H9 (cell line): ENCODE results near the gene TIMP1. TPM values are rescaled to one million over a fixed set of nuclear protein-coding genes. Genes with fewer than 3 reads are reported as not detected.

Experiments
- DNase-seq: peaks from one replicate; pipeline ENCODE4 v3.0.0-alpha.2; 2017
- H2AFZ ChIP-seq: one replicate; pipeline ENCODE4 v1.6.1; 2013; ENCODE audit warnings: mild to moderate bottlenecking, low read length, control low read depth, moderate library complexity
- H2AK5ac ChIP-seq: 2 replicates; pipeline ENCODE4 v1.6.1; 2013; ENCODE audit warnings: low read length, control low read depth, mixed read lengths; ENCODE audit not compliant: insufficient read length
- H2BK120ac ChIP-seq: one replicate; pipeline ENCODE4 v1.6.1; 2013; ENCODE audit warnings: low read depth, mild to moderate bottlenecking, low read length, control low read depth, inconsistent platforms; ENCODE audit not compliant: poor library complexity, severe bottlenecking
- H2BK12ac ChIP-seq: 2 replicates; pipeline ENCODE4 v1.6.1; 2013; ENCODE audit warnings: low read length, control low read depth, mixed read lengths, low read depth; ENCODE audit not compliant: insufficient read length
- H2BK15ac ChIP-seq: 2 replicates; pipeline ENCODE4 v1.6.1; 2013; ENCODE audit warnings: low read depth, low read length, control low read depth
- H2BK20ac ChIP-seq: one replicate; pipeline ENCODE4 v1.6.1; 2013; ENCODE audit warnings: low read depth, mild to moderate bottlenecking, low read length, control low read depth, inconsistent platforms; ENCODE audit not compliant: poor library complexity, severe bottlenecking
- H2BK5ac ChIP-seq: 2 replicates; pipeline ENCODE4 v1.6.1; 2013; ENCODE audit warnings: low read length, control low read depth, mixed read lengths; ENCODE audit not compliant: insufficient read length
- H3K14ac ChIP-seq: 2 replicates; pipeline ENCODE4 v1.6.1; 2013; ENCODE audit warnings: low read length, control low read depth; ENCODE audit not compliant: insufficient read depth
- H3K18ac ChIP-seq: 2 replicates; pipeline ENCODE4 v1.6.1; 2013; ENCODE audit warnings: low read depth, mild to moderate bottlenecking, mixed read lengths, low read length, control low read depth; ENCODE audit not compliant: insufficient read length
- H3K23ac ChIP-seq: 2 replicates; pipeline ENCODE4 v1.6.1; 2013; ENCODE audit warnings: low read length, control low read depth, mixed read lengths, low read depth; ENCODE audit not compliant: insufficient read length
- H3K23me2 ChIP-seq: 2 replicates; pipeline ENCODE4 v1.6.1; 2013; ENCODE audit warnings: low read depth, mild to moderate bottlenecking, mixed read lengths, low read length, control low read depth; ENCODE audit not compliant: insufficient read length, poor library complexity, severe bottlenecking
- H3K27ac ChIP-seq: 2 replicates; pipeline ENCODE4 v1.5.1; 2013; ENCODE audit warnings: low read length, control low read depth, mixed read lengths, low read depth; ENCODE audit not compliant: insufficient read length
- H3K27me3 ChIP-seq: 2 replicates; pipeline ENCODE4 v1.6.1; 2013; ENCODE audit warnings: low read length, control low read depth, inconsistent platforms; ENCODE audit not compliant: insufficient read depth
- H3K4ac ChIP-seq: 2 replicates; pipeline ENCODE4 v1.6.1; 2013; ENCODE audit warnings: low read depth, mild to moderate bottlenecking, control low read depth, inconsistent platforms, low read length, moderate library complexity
- H3K4me1 ChIP-seq: 2 replicates; pipeline ENCODE4 v1.6.1; 2013; ENCODE audit warnings: low read length, control low read depth, inconsistent platforms; ENCODE audit not compliant: insufficient read depth
- H3K4me2 ChIP-seq: 2 replicates; pipeline ENCODE4 v1.6.1; 2013; ENCODE audit warnings: low read length, control low read depth, mixed read lengths; ENCODE audit not compliant: insufficient read length, insufficient read depth
- H3K56ac ChIP-seq: 2 replicates; pipeline ENCODE4 v1.6.1; 2013; ENCODE audit warnings: low read depth, mild to moderate bottlenecking, mixed read lengths, low read length, control low read depth; ENCODE audit not compliant: insufficient read length
- H3K79me1 ChIP-seq: 2 replicates; pipeline ENCODE4 v1.6.1; 2013; ENCODE audit warnings: low read depth, mild to moderate bottlenecking, moderate library complexity, low read length, control low read depth, inconsistent platforms; ENCODE audit not compliant: insufficient read depth, poor library complexity, severe bottlenecking
- H3K79me2 ChIP-seq: 2 replicates; pipeline ENCODE4 v1.6.1; 2013; ENCODE audit warnings: low read length, control low read depth, inconsistent platforms; ENCODE audit not compliant: insufficient read depth
- H3K9ac ChIP-seq: 2 replicates; pipeline ENCODE4 v1.6.1; 2013; ENCODE audit warnings: low read length, control low read depth, mixed read lengths; ENCODE audit not compliant: insufficient read length; ENCODE audit errors: extremely low read depth
- H3K9me3 ChIP-seq: one replicate; pipeline ENCODE4 v1.6.1; 2013; ENCODE audit warnings: low read depth, low read length, inconsistent platforms; ENCODE audit not compliant: control insufficient read depth
- H3T11ph ChIP-seq: one replicate; pipeline ENCODE4 v1.6.1; 2013; ENCODE audit warnings: mild to moderate bottlenecking, low read length, control low read depth, inconsistent platforms
- H4K20me1 ChIP-seq: one replicate; pipeline ENCODE4 v1.6.1; 2013; ENCODE audit not compliant: control insufficient read depth, insufficient read length, insufficient read depth
- H4K5ac ChIP-seq: 2 replicates; pipeline ENCODE4 v1.6.1; 2013; ENCODE audit warnings: low read depth, mild to moderate bottlenecking, mixed read lengths, low read length, control low read depth; ENCODE audit not compliant: insufficient read length
- H4K8ac ChIP-seq: replicated peaks from 2 replicates; pipeline ENCODE4 v1.6.1; 2013; ENCODE audit warnings: low read length, control low read depth, mixed read lengths, low read depth; ENCODE audit not compliant: insufficient read length
- H4K91ac ChIP-seq: 2 replicates; pipeline ENCODE4 v1.6.1; 2013; ENCODE audit warnings: low read depth, mild to moderate bottlenecking, moderate library complexity, mixed read lengths, low read length, control low read depth; ENCODE audit not compliant: insufficient read length
- H3K27ac Mint-ChIP-seq, 3 experiments: 2 replicates in 2 of 3; 3 replicates in 1 of 3; pipeline ENCODE4 v1.8.0; 2020 to 2021; ENCODE audit warnings: mixed read lengths in 3 of 3, mild to moderate bottlenecking in 1 of 3, moderate library complexity in 1 of 3
- H3K27me3 Mint-ChIP-seq: 2 replicates; pipeline ENCODE4 v1.8.0; 2021; ENCODE audit warnings: low read depth, mild to moderate bottlenecking, moderate library complexity, mixed read lengths
- H3K36me3 Mint-ChIP-seq, 3 experiments: 2 replicates in 2 of 3; 3 replicates in 1 of 3; pipeline ENCODE4 v1.8.0; 2020 to 2021; ENCODE audit warnings: low read depth in 3 of 3, mixed read lengths in 3 of 3; ENCODE audit not compliant: insufficient read depth in 1 of 3
- H3K4me1 Mint-ChIP-seq, 2 experiments: 2 replicates each; pipeline ENCODE4 v1.8.0; 2020; ENCODE audit warnings: mixed read lengths in 2 of 2
- H3K4me3 Mint-ChIP-seq, 2 experiments: 2 replicates in 1 of 2; 3 replicates in 1 of 2; pipeline ENCODE4 v1.8.0; 2020 to 2021; ENCODE audit warnings: mild to moderate bottlenecking in 2 of 2, mixed read lengths in 2 of 2, moderate library complexity in 1 of 2
- H3K9me3 Mint-ChIP-seq, 2 experiments: 2 replicates in 1 of 2; 3 replicates in 1 of 2; pipeline ENCODE4 v1.8.0; 2020; ENCODE audit warnings: mild to moderate bottlenecking in 2 of 2, mixed read lengths in 2 of 2, moderate library complexity in 1 of 2
- CTCF ChIP-seq: fragments of 200-600 bp; sonication (generic); conservative IDR thresholded peaks from 3 replicates; pipeline ENCODE4 v1.8.0; 2021; ENCODE audit warnings: antibody characterized with exemption, mild to moderate bottlenecking
- WGBS: extraction: QIAGEN DNeasy Blood & Tissue Kit; methylation state at CpG from one replicate; pipeline ENCODE4 v1.1.7; 2013; ENCODE audit warnings: missing lambda C conversion rate, low lambda C conversion rate, mixed read lengths; ENCODE audit not compliant: insufficient read length; ENCODE audit errors: extremely low coverage; 5-methylcytosine and 5-hydroxymethylcytosine counted together
- total RNA-seq: library from RNA; stranded (reverse); gene quantifications from 2 replicates; pipeline ENCODE4 v1.2.1, GENCODE V29; 2021

TIMP1 gene
- total RNA-seq, 1 experiment from 2014 or later, result 65.1 TPM

DNA sequence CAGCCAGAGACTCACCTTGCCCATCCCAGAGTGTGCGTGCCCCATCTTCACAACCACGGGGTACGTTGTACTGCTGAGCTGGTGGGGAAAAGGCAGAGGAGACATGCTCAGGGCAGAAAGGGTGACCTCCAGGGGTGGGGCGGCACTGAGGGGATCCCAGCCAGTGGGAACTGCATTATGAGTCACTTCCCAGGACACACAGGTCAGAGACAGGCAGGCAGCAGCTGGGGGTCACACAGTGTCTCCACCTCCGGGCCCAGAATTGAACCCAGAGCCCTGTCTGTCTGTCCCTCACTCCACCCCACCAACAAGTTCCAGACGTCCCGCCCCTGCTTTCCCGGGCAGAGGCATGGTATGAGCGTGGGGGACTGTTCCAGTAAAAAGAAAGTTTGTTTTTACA, 4.8 kb upstream of the TIMP1 start:
- TF ChIP-seq CTCF, result no peak
- no peak overlapping the region for H3K14ac ChIP-seq
- no peak overlapping the region for H4K8ac ChIP-seq
- H4K5ac ChIP-seq, result no peak overlapping the region
- DNase-seq, result no peak
- no peak overlapping the region for H2AK5ac ChIP-seq
- no peaks in the 10 kb centered on the region for H3K79me2 ChIP-seq
- H3K27ac Mint-ChIP-seq, result no peak overlapping the region
- H3K36me3 Mint-ChIP-seq, result peaks cover 6 to 16% (median 9%) of the 10 kb centered on the region in 3 experiments
- no peak overlapping the region for H3K18ac ChIP-seq
- no peak overlapping the region for H2BK15ac ChIP-seq
- H3K27ac ChIP-seq, result no peak overlapping the region
- H2BK5ac ChIP-seq, result no peak overlapping the region
- no peak overlapping the region for H2BK120ac ChIP-seq
- H3K9ac ChIP-seq, result no peak overlapping the region
- H3K27me3 ChIP-seq, result no peaks in the 10 kb centered on the region
- no peaks in the 10 kb centered on the region for H4K20me1 ChIP-seq
- H3T11ph ChIP-seq, result no peak overlapping the region
- H4K91ac ChIP-seq, result no peak overlapping the region
- peaks cover 3% of the 10 kb centered on the region; the same call in 1 of the 2 replicates for H3K4me1 ChIP-seq
- no peak overlapping the region for H3K23ac ChIP-seq
- H2BK20ac ChIP-seq, result no peak overlapping the region
- H2AFZ ChIP-seq, result no peak overlapping the region
- H3K4me1 Mint-ChIP-seq, result peaks cover 18 to 35% of the 10 kb centered on the region in 2 experiments
- no CpG with 5 or more reads among the region's 9 CpGs for WGBS
- H3K23me2 ChIP-seq, result peaks cover 4% of the 10 kb centered on the region
- H3K4me3 Mint-ChIP-seq, result no peak overlapping the region
- no peaks in the 10 kb centered on the region for H3K79me1 ChIP-seq
- H2BK12ac ChIP-seq, result no peak overlapping the region
- no peak overlapping the region for H3K4me2 ChIP-seq
- peaks cover 17% of the 10 kb centered on the region for H3K9me3 ChIP-seq
- no peak overlapping the region for H3K4ac ChIP-seq
- H3K9me3 Mint-ChIP-seq, result peaks cover 69 to 82% of the 10 kb centered on the region in 2 experiments
- no peaks in the 10 kb centered on the region for H3K27me3 Mint-ChIP-seq
- H3K56ac ChIP-seq, result no peak overlapping the region
